Measurements from ENCODE around the gene ATP6V0D1.

Gene ATP6V0D1

GRCh38 chr16:67442581-67443255 is 38.2 kb downstream of the ATP6V0D1 start:
- DNase-seq = no peak

- no peak for DNase-seq
Observed at GRCh38 chr16:67441907-67442306, 39.0 kb downstream of the ATP6V0D1 start.

- DNase-seq = peak; percentile 85
Observed at GRCh38 chr16:67441271-67441753, 39.6 kb downstream of the ATP6V0D1 start.

- no peak for DNase-seq
Observed at GRCh38 chr16:67438824-67439393, 42.0 kb downstream of the ATP6V0D1 start.

- no peak for DNase-seq
Observed at GRCh38 chr16:67438098-67438791, 42.7 kb downstream of the ATP6V0D1 start.

GRCh38 chr16:67437513-67437912 is 43.4 kb downstream of the ATP6V0D1 start:
- DNase-seq = no peak

- DNase-seq = no peak
Observed at GRCh38 chr16:67436640-67437193, 44.2 kb downstream of the ATP6V0D1 start.

GRCh38 chr16:67435758-67436164 is 45.2 kb downstream of the ATP6V0D1 start:
- no peak for DNase-seq

- no peak for DNase-seq
Observed at GRCh38 chr16:67433131-67433719, 47.7 kb downstream of the ATP6V0D1 start.

GRCh38 chr16:67432506-67432890 is 48.5 kb downstream of the ATP6V0D1 start:
- no peak for DNase-seq

- no peak for DNase-seq
Observed at GRCh38 chr16:67431775-67432505, 49.0 kb downstream of the ATP6V0D1 start.

- peak; percentile 51 for DNase-seq
Observed at GRCh38 chr16:67430977-67431774, 49.8 kb downstream of the ATP6V0D1 start, which contains the start of gene HSD11B2. Gene HSD11B2 (plus strand): TSS chr16:67431121. CDS start chr16:67431249, 128 bp downstream.

- DNase-seq = peak; percentile 19
Observed at GRCh38 chr16:67430504-67430976, 50.4 kb downstream of the ATP6V0D1 start.

GRCh38 chr16:67429799-67430503 is 51.0 kb downstream of the ATP6V0D1 start:
- DNase-seq = no peak

- no peak for DNase-seq
Observed at GRCh38 chr16:67429053-67429798, 51.7 kb downstream of the ATP6V0D1 start.

- DNase-seq = peak; percentile 64
Observed at GRCh38 chr16:67428146-67428731, 52.7 kb downstream of the ATP6V0D1 start.

- no peak for DNase-seq
Observed at GRCh38 chr16:67426950-67427349, 54.0 kb downstream of the ATP6V0D1 start.

- DNase-seq = no peak
Observed at GRCh38 chr16:67426022-67426421, 54.9 kb downstream of the ATP6V0D1 start.

- no peak for DNase-seq
Observed at GRCh38 chr16:67425580-67425979, 55.4 kb downstream of the ATP6V0D1 start.

- no peak for DNase-seq
Observed at GRCh38 chr16:67425061-67425460, 55.9 kb downstream of the ATP6V0D1 start.

Measured in NCI-H1105 treated with DMSO at 0.1 percent for 48 hours (cell line).